GM19043 (cell line): Measurements from ENCODE around the gene PRCD.

Experiments used
- ATAC-seq: cut with Tn5 transposase; IDR thresholded peaks from one replicate; pipeline ENCODE4 v1.9.1; 2021; ENCODE audit warnings: low read depth; ENCODE audit not compliant: unreplicated experiment

The PRCD gene, protein sequence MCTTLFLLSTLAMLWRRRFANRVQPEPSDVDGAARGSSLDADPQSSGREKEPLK

DNA sequence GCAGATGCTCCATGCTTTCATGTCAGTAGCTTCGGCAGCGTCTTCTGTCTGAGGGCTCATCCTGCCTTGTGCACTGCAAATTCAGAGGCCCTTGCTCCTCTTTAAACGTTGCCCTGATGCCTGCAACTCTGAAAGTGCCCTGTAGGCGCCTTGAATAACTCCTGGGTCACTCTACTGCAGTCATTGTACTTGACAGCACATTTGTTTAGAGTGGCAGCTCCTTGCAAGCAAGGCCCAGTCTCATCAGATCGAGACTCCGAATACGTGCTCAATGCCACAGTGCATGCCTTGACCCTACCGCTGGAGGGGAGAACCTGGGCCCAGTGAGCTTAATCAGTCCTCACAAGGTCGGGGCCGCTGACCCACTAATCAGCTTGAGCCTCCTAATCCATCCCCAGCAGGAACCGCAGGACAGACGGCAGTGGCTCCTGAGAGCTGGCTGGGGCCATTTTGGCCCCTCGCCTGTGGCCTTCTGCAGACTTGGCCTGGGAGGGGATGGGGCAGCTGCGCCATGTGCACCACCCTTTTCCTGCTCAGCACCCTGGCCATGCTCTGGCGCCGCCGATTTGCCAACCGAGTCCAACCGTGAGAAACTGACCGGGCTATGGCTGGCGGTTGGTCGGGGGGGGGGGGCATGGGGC is at the start of gene PRCD:
Gene PRCD (plus strand): TSS at position 414 of the 641 bp plus-strand sequence. CDS start 98 bp downstream, at position 512.
- no peak for ATAC-seq

DNA sequence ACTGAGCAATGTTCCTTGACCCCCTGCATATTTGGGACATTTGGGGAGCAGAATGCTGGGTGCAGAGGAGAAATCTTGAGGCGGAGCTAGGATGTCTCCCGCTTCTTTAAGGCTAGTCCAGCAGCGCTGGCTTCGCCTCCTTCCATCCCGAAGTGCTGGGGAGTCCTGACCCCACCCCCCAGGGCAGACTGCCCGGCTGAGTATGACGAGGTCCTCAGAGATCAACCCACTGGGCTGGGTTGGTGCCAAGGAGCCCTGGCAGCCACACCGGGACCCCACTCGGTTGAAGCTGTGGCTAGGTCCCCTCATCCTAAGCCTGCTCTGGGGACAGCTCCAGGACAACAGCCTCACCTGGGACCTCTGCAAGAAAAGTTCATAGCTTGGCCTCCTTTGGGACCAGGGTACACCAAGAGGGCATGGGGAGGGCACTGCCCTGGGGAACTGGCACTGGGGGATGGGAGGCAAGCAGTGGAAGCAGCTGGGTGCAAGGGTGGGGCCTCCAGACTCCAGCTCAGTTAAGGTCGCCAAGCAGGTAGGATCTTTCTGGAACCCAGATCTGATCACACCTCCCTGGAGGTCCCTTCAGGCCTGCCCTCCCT is 49.6 kb upstream of the PRCD start:
- no peak for ATAC-seq

DNA sequence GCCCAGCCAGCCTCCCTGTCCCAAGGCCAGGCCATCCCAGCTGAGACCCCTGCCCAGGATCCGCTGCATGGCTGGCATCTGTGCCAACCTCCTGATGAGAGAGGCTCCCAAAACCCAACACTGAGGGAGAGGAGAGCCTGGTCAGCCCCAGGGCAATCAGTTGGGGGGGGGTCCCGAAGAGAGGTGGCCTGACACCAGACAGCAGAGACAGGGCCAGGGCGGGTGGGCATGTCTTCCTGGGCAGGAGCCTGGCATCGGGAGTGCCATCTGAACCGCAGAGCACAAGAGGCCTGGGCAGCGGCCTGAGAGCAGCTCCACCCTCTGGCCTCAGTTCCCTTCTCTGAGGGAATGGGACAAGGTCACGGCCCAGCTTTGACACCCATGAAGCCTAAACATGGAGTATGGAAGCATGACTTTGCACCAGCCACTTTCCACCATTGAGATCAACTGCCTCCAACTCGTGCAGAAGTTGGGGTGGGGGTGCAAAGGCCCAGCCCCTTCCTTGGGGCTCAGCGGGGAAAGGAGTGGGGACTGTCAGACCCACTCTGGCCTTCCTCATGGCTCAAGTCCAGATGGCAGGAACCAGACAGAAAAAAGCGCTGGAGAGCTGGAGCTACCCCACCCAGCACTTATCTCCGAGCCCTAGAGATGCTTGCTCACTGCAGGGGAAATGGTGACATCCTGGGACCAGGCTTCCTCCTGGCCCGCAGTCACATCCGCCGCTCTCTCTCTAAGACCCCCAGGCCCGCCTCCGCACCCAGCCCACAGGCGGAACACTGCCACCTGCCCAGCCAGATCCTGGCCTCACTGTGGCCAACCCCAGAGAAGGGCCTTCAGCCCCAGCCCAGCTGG is 48.3 kb upstream of the PRCD start:
- ATAC-seq, result peak; percentile 10

DNA sequence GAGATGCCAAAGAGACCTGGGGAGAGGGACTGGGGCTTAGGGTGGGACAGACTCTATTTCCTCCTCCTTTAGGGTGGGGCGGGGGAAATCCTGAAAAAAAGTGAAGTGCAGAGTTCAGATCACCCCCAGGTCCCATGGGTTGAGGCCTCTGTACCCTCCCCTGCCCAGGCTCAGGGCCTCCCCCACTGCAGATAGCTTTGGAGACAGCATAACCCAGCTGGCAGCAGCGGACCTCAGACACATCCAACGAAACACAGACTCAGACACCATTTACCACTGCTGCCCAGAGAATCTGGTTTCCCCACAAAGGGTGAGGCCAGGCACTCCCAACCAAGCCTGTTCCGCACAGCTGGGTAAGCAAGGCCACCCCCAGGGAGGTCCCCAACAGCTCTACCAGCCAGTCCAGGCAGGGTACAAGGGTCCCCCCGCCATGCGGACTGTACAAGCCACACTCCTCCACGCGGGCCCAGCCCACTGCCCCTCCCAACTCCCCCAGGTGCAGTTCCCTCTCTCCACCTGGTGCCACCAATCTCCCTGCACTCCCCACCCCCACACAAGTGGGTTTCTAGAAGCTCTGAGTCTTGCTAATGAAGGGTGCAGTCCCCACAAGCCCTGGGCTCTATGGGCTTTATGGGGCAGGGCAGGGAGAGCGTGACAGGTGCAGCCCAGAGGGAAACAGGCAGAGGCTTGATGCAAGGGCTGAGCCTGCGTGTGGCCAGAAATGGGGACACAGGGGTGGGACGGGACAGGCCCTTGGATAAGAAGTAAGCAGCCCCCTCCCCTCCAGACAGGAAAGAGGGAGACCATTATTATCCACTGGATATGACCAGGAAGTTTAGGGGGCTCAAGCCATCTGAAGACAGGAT is 47.5 kb upstream of the PRCD start:
- ATAC-seq, result peak; percentile 29

DNA sequence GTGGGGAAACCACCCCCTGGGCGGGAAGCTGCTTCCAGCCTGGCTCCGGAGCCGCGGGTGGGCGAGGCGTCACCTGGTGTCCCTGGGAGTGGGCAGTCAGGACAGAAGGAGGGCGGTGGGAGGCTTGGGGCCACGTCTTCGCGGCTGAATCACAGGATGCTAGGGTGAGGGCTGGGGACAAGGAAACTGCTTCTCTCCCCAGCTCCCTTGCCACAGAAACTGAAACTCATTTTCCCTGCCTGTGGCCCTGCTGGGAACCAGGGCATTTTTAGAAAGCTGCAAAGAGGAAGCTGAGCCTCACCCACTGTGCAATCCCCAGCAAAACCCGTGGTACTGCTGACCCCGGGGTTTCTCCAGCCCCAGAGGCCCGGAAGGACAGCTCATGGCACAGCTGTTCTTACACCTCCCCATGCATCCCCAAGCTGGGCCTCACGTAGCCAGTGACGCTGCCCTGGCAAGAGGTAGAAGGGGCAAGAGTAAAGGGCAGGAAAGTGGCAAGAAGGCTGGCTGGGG is 46.8 kb upstream of the PRCD start:
- ATAC-seq, result peak; percentile 38

DNA sequence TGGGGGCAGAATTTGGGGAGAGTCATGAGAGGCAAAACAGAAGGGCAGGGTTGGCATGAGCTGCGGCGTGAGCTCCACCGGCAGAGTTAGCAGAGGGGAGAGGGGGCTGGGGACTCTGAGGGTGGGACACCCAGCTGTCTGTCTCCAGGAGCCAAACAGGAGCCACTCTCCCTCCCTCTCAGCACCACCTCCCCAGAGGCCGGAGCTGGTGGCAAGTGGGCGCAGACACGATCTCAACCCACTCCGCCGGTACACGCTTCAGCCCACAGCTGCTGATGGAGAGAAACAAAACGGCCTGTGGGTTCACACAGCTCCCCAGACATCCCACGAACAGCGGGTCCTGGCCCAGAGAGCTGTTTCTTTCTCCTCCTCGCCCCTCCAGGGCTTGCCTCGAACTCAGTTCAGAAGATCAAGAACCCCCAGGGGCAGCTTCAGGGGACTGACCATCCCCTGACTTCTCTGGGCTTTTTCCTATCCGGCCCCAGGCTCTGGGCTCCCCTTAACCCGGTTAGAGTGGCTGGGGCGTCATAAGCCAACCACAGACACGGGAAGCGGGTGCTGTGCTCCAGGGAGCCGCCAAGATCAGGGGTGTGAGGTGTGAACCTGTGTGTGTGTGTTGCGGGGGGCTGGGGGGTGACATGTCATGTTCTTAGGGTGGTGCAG is 46.2 kb upstream of the PRCD start:
- no peak for ATAC-seq

DNA sequence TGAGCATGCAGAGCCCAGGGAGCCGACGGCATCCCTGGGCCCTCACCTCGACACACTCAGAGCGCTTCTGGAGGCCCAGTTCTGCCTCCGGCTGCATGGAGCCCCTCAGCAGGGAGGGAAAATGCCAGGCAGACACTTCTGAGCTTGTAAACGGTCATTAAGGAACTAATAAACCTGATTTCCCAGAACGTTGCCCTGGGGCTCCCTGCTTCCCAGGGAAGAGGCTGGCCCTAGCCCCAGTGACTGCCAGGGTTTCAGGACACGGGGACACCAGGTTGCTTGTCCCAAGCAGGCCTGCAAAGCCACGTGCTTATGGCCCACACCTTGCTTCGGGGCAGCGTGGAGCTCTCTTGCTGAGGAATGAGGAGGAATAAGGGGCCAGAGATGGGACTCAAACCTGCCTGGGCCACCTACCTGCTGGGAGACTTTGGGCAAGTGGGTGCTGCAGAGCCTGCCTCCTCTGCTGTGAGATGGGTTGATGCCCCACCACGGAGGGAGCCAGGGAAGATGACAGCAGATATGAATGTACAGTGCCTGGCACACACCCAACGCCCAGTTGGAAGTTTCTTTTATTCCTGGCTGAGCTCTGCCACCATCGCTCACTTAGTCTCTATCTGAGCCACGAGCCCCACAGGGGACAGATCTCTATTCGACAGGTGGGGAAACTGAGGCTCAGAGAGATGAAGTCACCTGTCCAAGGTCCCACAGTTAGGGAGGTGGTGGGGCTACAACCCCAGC is 44.0 kb upstream of the PRCD start:
- no peak for ATAC-seq

DNA sequence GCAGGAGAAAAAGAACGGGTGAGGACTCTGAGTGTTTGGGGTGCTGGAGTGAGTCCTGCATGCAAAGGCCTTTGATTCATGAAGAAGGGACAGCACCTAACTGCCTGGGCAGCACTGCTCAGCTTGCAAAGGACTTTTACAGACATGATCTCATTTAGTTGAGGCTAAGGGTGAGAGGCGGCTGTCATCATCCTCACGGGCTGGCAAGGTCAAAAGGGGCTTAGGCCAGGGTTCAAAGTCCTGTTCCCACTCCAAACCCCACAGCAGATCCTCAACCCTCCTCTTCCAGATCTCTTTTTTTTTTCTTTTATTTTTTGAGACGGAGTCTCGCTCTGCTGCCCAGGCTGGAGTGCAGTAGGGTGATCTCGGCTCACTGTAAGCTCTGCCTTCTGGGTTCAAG is 43.4 kb upstream of the PRCD start:
- ATAC-seq, result no peak

DNA sequence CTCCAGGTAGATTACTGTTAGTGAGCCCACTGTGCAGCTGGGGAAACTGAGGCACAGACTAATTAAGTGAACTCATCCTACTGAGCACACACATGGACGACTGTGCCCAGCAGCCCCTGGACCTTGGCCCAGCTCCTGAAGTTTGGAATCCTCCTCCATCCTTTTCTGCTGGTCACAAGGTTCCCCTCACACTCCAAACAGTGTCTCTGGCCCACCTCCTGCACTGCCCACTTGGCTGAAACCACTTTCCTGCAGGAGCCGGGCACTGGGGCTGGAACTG is 42.2 kb upstream of the PRCD start:
- no peak for ATAC-seq

DNA sequence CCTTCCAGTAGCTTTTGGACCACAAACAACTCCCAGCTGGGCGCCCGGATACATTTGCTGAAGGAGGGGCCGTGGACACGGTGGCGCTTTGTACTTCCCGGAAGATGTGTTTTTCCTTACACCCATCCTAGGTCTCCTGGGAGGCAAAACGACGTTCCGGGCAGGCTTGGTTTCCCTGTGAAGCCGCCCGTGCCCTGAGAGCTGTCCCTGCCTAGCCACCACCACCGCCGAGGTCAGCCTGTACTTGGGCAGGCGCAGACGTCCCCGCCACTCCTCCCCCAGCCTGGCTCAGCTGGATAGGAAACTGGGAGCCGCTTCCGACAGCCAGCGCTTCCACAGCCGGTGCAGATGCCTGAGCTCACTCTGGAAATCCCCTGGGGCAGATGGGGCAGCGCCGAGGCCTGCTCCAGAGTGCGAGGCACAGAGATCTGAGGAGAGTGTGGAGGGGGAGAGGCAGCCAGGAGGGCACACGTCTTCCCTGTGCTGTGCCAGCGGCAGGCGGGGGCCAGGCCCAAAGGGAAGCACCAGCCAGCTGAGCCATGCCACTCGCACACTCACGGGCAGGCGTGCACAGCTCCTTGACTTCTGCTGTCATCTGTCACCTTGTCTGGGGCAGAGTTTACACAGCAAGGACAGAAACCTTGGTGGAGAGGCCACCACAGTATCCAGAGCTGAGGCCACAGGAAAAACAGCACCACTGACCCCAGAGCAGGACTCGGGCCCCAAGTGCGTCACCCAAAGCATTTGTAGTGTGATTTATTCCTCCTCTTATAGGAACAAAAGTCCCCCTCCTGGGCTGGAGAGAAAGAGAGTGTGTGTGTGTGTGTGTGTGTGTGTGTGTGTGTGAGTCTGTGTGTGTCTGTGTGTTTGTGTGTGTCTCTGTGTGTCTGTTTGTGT is 41.6 kb upstream of the PRCD start:
- no peak for ATAC-seq

DNA sequence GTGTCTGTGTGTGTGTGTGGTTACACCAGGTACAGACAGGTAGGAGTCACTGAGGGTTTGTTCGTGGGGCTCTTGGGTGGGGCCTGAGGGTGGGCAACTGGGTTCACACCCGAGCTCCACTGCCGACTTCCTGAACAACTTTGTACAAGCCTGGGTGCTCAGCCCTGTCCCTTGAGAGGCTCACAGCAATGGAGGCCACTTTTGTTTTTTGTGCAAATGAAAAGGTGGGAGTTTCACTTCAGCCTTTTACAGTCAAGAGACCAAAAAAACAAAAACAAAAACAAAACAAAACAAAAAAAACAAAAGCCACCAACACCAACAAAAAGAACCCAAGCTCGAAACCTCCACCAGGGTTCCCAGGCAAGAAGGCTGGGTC is 41.0 kb upstream of the PRCD start:
- no peak for ATAC-seq

DNA sequence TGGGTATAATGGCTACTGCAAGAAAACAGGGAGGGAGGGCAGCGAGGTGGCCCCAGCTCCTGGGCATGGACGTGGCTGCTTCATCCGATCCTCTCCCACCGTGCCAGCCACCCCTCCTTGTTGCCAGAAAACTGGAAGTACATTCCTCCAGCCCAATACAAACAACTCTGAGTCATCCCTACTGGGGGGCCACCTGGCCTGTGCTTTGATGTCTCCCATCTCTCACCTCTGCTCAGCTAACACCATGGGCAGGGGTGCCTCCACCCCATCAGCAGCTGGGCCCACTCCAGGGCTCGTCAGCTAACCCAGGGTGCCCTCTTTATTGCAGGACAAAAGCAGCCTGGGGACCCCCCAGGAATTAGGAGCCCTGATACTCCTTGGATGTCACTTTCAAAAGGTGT is 40.6 kb upstream of the PRCD start:
- no peak for ATAC-seq

DNA sequence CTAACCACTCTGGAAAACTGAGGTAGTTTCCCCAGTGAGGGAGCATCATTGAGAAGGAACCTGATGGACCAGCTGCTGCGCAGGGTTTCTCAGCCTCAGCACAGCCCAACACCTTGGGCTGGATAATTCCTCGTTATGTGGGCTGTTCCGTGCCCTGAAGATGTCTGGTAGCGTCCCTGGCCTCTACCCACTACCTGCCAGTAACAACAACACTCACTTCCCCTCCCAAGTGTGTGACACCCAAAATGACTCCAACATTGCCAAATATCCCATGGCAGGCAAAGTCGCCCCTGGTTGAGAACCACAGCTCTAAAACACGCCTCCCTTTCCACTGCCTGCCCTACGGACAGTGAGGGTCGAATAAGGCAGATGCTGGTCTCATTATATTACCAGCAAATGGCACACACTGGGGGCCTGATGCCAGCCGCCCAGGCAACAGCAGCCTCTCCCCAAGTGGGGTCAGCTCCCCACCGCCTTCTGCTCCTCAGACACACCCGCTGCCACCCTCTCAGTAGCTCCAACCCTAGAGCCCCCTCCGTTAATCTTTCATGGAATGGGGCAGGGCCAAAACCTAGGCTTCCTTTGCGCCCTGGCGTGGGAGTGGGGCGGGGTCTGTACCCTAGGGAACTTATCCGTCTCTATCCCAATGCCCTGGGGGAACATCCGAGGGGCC is 39.6 kb upstream of the PRCD start:
- no peak for ATAC-seq

DNA sequence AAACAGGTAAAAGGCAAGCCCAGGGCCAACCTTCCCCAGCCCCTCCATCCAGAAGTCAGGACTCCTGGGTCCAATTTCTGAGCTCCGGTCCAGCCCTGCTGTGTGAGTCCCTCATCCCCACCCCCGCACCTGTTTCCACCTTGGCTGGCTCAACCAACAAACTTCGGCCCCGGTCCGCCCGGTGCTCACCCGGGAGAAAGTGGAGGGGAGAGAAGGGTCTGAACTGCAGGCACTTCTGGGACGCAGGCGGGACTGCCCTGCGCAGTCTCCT is 39.2 kb upstream of the PRCD start:
- ATAC-seq, result no peak

DNA sequence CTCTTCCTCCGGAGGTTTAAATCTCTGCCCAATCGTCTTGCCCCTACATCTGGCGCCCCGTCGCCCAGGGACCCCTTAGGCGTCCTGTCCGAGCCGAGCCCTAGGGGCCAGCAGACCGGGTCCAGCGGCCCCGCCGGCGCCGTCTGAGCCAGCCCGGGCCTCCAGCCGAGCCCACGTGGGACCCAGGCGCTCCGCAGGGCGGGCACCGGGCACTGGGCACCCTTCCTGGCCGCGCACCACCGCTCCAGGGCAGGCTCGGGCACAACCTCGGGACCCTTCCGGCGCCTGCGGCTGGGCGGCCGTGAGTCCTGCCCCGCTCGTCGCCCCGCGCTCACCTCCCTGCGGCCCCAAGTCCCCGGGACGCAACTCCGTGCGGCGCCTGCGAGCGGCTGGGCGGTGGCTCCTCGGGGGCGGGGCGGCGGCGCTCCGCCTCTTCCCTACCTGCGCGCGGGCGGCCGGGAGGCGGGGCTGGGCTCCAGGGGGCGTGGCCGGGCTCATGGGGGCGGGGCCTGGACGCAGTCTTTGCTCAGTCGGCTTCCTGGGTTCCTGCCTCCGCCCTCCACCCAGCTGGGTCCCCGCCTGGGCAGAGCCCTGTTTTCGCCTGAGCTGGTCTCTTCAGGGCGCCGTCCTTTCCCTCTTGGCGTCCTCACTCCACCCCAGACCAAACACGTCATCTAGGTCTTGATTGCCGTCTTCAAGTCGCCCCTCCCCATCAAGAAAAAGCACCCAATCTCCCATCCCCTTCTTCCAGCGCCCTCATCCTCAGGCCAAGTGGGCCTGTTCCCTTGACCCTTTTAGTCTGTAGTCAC is 38.6 kb upstream of the PRCD start, which contains the start of gene RHBDF2:
Gene RHBDF2 (minus strand): TSS at position 406 of the 809 bp plus-strand sequence. CDS start 19,899 bp downstream, outside the sequence.
- ATAC-seq, result no peak

DNA sequence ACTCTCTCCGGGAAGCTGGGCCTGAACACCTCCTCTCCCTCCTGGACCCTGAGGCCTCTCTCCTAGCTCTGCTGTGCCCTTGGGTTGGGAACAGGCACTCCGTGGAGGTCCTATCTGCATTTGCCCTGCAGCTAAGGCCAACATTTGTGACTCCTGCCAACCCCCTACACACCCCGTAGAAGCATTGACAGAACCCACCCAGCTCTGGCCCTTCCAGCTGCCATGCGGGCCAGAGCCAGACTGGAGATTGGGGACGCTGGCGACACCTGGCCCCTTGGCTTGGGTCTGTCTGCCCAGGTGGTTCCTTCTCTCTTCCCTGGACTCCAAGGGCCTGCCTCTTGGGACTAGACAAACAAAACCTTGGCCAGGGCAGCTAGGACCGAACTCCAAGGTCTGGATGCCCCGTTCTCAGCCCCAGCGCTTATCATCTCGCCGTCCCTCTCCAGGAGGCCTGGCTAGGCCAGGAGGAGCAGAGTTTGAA is 38.0 kb upstream of the PRCD start:
- no peak for ATAC-seq
